ENCODE measurements around the gene XKR7.

- TF ChIP-seq CTCF (IDR thresholded peaks at IDR 0.05) (no peak), POLR2A (IDR thresholded peaks at IDR 0.05) (no peak)
Observed at GRCh38 chr20:31956556-31957526, 11.1 kb upstream of the XKR7 start.

Measured in right lobe of liver (tissue), 4 donors.